ENCODE measurements around the gene NUP214.

The NUP214 gene

DNA sequence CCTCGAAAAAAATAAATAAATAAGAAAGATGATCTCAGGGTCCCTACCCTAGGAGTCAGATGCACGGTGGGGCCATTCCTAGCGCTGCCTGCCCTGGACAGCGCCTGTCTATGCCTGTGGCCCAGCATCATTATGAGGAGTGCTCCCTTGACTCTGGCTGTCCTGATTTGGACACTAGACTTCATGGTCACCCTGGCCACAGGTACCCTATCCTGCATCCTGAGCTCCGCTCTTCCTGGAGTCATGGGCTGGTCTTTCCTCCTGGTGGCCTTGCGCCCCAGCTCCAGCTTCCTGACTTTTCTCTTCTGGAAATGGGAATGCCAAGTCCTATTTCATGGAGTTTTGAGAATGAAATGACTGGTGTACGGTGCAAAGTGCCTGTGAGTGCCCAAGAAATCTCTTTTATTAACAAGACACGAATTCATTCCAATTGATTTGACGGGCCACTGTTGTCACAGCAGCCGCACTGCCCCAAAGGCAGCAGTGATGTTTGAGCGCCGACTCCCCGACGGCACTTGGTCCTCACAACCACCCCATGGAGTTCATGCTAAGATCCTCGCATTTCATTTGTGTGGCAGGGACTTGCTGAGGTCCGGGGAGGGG lies 29.6 kb upstream of the NUP214 start:
- no peak for DNase-seq
- TF ChIP-seq, protein P1, sequence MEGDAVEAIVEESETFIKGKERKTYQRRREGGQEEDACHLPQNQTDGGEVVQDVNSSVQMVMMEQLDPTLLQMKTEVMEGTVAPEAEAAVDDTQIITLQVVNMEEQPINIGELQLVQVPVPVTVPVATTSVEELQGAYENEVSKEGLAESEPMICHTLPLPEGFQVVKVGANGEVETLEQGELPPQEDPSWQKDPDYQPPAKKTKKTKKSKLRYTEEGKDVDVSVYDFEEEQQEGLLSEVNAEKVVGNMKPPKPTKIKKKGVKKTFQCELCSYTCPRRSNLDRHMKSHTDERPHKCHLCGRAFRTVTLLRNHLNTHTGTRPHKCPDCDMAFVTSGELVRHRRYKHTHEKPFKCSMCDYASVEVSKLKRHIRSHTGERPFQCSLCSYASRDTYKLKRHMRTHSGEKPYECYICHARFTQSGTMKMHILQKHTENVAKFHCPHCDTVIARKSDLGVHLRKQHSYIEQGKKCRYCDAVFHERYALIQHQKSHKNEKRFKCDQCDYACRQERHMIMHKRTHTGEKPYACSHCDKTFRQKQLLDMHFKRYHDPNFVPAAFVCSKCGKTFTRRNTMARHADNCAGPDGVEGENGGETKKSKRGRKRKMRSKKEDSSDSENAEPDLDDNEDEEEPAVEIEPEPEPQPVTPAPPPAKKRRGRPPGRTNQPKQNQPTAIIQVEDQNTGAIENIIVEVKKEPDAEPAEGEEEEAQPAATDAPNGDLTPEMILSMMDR (IDR thresholded peaks at IDR 0.05; ENCODE audit: low read depth, low read length, missing control alignments), result no peak
- in situ Hi-C loops (cut with HindIII; ENCODE audit: low pct_ligation_motif_present, low sequenced_read_pairs), result no loop called here
- Histone ChIP-seq H3K36me3 (replicated peaks) (no peaks in the 10 kb centered on the region), H3K27me3 (replicated peaks) (peaks cover 68% of the 10 kb centered on the region), H3K4me3 (ENCODE audit: low read depth, low read length) (no peak overlapping the region), H3K27ac (no peak overlapping the region)

DNA sequence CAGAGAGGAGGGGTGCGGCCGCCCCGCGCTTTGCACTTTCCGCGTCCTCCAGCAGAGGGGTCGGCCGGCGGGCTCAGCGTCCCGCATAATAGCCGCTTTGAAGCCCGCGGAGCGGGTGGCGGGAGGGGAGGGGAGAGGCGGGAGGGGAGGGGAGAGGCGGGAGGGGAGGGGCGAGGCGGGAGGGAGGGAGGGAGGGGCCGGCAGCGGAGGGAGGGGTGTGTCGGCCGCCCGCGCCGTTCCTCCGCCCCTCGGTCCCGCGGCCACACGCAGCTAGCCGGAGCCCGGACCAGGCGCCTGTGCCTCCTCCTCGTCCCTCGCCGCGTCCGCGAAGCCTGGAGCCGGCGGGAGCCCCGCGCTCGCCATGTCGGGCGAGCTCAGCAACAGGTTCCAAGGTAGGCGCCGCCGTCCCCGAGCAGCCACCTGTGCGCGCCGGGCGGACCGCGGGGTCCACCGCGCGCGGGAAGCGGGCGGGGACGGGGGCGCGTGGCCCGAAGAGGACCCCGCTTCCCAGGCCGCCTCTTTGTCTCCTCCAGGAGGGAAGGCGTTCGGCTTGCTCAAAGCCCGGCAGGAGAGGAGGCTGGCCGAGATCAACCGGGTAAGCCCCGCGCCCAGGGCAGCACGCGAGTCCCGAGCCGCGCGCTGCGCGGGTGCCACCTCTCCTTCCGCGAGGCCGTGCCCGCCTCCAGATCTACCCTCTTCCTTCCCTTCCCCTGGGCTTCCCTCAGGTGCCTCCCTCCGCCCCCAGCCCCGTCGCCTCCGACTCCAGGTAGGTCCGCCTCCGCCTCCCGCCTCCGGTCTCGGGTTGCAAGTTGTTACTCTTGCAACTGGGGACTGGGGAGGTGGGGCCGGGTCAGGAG lies 28.9 kb upstream of the NUP214 start, which contains the start of gene AIF1L:
AIF1L (plus strand) TSS at position 263 of the 857 bp plus-strand sequence; CDS start at position 362, 99 bp downstream.
- DNase-seq, result no peak
- peak within 1 kb of the TSS; percentile 27 for H3K4me3 ChIP-seq (ENCODE audit: low read depth, low read length)
- peaks cover 67% of the 10 kb centered on the region for H3K27me3 ChIP-seq (replicated peaks)
- TF ChIP-seq, protein P1 (IDR thresholded peaks at IDR 0.05; ENCODE audit: low read depth, low read length, missing control alignments), result peak; percentile 27
- in situ Hi-C loops (cut with HindIII; ENCODE audit: low pct_ligation_motif_present, low sequenced_read_pairs), result no loop called here
- no peak within 1 kb of the TSS for H3K27ac ChIP-seq
- H3K36me3 ChIP-seq (replicated peaks), result no peaks in the 10 kb centered on the region

DNA sequence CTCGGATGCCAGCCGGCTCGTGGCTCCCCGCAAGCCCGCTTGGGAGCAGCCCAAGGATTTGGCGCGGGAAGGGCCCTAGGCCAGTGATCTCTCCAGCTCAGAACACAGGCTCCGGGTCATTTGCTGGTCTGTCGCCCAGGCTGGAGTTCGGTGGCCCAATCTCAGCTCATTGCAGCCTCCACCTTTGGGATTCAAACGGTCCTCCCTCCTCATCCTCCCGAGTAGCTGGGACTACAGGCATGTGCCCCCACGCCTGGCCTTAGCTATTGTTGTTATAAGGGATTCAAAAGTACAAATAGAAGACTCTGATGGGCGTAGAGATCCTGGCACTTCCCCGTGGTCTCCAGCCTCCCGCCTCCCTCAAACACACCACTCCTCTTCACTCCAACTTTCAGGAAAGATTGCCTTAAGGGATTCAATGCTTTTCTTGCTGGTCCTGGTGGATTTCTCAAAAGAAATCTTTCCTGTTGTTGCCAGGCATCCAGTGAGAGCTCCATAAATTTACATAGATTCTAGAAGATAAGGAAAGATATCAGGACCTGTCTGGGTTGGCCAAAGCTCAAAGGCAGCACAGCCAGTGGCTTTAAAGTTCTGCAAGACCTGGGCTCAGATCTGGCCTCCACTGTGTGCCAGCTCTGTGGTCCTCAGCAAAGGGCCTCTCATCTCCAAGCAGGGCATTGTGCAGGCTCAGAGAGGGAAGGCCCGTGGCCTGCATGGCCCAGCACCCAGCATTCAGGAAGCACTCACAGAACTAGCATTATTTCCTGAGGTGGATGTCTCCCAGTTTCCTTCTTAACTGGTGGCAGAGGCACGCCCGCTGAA lies 28.0 kb upstream of the NUP214 start:
- TF ChIP-seq, protein P1 (IDR thresholded peaks at IDR 0.05; ENCODE audit: low read depth, low read length, missing control alignments), result no peak
- DNase-seq, result no peak
- Histone ChIP-seq H3K4me3 (ENCODE audit: low read depth, low read length) (no peak overlapping the region), H3K36me3 (replicated peaks) (no peaks in the 10 kb centered on the region), H3K27ac (no peak overlapping the region), H3K27me3 (replicated peaks) (peaks cover 63% of the 10 kb centered on the region)
- in situ Hi-C loops (cut with HindIII; ENCODE audit: low pct_ligation_motif_present, low sequenced_read_pairs), result no loop called here

DNA sequence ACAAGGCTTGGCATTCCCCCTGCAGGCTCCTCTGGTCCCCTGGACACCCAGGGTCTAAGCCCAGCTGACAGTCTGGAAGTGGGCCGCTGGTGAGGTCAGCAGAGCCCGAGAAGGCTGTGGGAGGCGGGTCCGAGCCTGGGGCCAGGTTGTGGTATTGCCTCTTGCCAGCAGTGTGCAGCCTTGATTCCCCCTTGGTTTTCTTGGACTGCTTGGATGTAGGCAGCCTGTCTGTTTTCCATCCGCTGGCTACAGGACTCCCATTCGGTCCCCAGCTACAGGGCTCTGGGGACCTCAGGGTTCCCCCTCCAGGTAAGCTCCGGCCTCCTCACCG lies 27.5 kb upstream of the NUP214 start:
- DNase-seq, result no peak

DNA sequence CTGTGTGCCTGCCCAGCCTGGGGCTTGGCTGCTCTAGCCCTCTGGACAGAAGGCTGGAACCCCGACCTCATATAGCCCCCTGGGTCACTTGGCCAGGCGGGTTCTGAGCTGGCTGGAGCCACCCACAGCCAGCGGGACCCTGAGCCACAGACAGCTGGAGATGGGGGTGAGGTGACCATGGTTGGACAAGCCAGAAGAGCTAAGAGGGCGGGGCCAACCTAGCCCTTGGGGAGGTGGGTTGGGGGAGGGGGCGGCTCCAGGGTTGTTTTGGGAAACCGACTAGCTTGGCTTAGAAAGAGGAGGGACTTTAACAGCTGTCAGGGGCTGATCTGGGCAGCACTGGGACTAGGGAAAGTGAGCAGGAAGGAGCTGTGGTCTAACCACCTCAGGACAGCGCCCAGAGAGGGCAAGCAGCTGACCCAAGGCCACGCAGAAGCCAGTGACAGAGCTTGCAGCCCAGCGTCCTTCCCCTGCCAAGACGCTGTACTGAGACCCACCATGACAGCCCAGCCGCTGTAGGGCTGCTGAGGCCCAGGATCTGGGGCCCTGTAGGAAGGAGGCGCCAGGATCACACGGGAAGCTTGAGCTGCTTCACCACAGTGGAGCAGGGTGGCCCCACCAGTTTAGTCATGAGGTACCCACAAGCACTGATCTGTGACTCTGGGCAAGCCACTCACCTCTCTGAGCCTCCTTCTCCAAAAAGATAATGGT lies 26.8 kb upstream of the NUP214 start:
- no peak for DNase-seq
- Histone ChIP-seq H3K27ac (peak overlapping the region; percentile 40), H3K36me3 (replicated peaks) (no peaks in the 10 kb centered on the region), H3K4me3 (ENCODE audit: low read depth, low read length) (no peak overlapping the region), H3K27me3 (replicated peaks) (peaks cover 62% of the 10 kb centered on the region)
- in situ Hi-C loops (cut with HindIII; ENCODE audit: low pct_ligation_motif_present, low sequenced_read_pairs), result no loop called here
- TF ChIP-seq, protein P1 (IDR thresholded peaks at IDR 0.05; ENCODE audit: low read depth, low read length, missing control alignments), result no peak

More for the DNA sequence above, 27.5 kb upstream of the NUP214 start:
- no peak overlapping the region for H3K4me3 ChIP-seq (ENCODE audit: low read depth, low read length)
- in situ Hi-C loops (cut with HindIII; ENCODE audit: low pct_ligation_motif_present, low sequenced_read_pairs), result no loop called here
- peak overlapping the region; percentile 40 for H3K27ac ChIP-seq
- H3K36me3 ChIP-seq (replicated peaks), result no peaks in the 10 kb centered on the region
- TF ChIP-seq, protein P1 (IDR thresholded peaks at IDR 0.05; ENCODE audit: low read depth, low read length, missing control alignments), result no peak
- H3K27me3 ChIP-seq (replicated peaks), result peaks cover 62% of the 10 kb centered on the region
